NCI-H526 treated with DMSO at 0.1 percent for 48 hours (cell line): Measurements from ENCODE around the gene BAZ1A.
"Not testable (repeated sequence)": the region's sequence is repeated elsewhere in the genome, so short reads cannot be mapped to it uniquely, and the experiment has no call there.

ENCODE experiments used
- DNase-seq: peaks from one replicate; lab custom pipeline; 2025; lab: John Stamatoyannopoulos, UW

BAZ1A gene

GRCh38 chr14:34785223-34786006 lies 89.7 kb downstream of the BAZ1A start:
- DNase-seq, result no peak

GRCh38 chr14:34782031-34782430 lies 93.1 kb downstream of the BAZ1A start:
- no peak for DNase-seq

GRCh38 chr14:34781242-34781641 lies 93.9 kb downstream of the BAZ1A start:
- DNase-seq, result no peak

- DNase-seq, result no peak
Observed at GRCh38 chr14:34780646-34781045, 94.5 kb downstream of the BAZ1A start.

GRCh38 chr14:34778744-34779143 lies 96.4 kb downstream of the BAZ1A start:
- DNase-seq, result no peak

GRCh38 chr14:34776611-34777010 lies 98.5 kb downstream of the BAZ1A start:
- no peak for DNase-seq

- no peak for DNase-seq
Observed at GRCh38 chr14:34775922-34776321, 99.2 kb downstream of the BAZ1A start.

GRCh38 chr14:34775342-34775741 lies 99.8 kb downstream of the BAZ1A start:
- DNase-seq, result no peak

GRCh38 chr14:34770901-34771300 lies 104.3 kb downstream of the BAZ1A start:
- no peak for DNase-seq

- no peak for DNase-seq
Observed at GRCh38 chr14:34766606-34767005, 108.6 kb downstream of the BAZ1A start.

- no peak for DNase-seq
Observed at GRCh38 chr14:34766060-34766459, 109.1 kb downstream of the BAZ1A start.

GRCh38 chr14:34755215-34755614 lies 119.9 kb downstream of the BAZ1A start:
- no peak for DNase-seq

GRCh38 chr14:34754687-34755086 lies 120.5 kb downstream of the BAZ1A start:
- no peak for DNase-seq

GRCh38 chr14:34750670-34751069 lies 124.5 kb downstream of the BAZ1A start:
- no peak for DNase-seq

GRCh38 chr14:34750233-34750632 lies 124.9 kb downstream of the BAZ1A start:
- no peak for DNase-seq

- DNase-seq, result no peak
Observed at GRCh38 chr14:34749408-34749807, 125.8 kb downstream of the BAZ1A start.

GRCh38 chr14:34742270-34743115 lies 132.7 kb downstream of the BAZ1A start:
- DNase-seq, result no peak

- no peak for DNase-seq
Observed at GRCh38 chr14:34741840-34742239, 133.3 kb downstream of the BAZ1A start.

- DNase-seq, result not testable (repeated sequence)
Observed at GRCh38 chr14:34740139-34740538, 135.0 kb downstream of the BAZ1A start.

GRCh38 chr14:34737079-34737478 lies 138.1 kb downstream of the BAZ1A start:
- not testable (repeated sequence) for DNase-seq

GRCh38 chr14:34733245-34733644 lies 141.9 kb downstream of the BAZ1A start:
- no peak for DNase-seq

GRCh38 chr14:34732802-34733201 lies 142.4 kb downstream of the BAZ1A start:
- DNase-seq, result no peak

GRCh38 chr14:34723867-34724266 lies 151.3 kb downstream of the BAZ1A start:
- DNase-seq, result no peak
